ENCODE results near the gene NET1.
"Not testable (repeated sequence)": the region's sequence is repeated elsewhere in the genome, so short reads cannot be mapped to it uniquely, and the experiment has no call there.

The NET1 gene

GRCh38 chr10:5466451-5467206 is 54.3 kb downstream of the NET1 start:
- no peak for DNase-seq

- DNase-seq: no peak
Observed at GRCh38 chr10:5467207-5467535, 54.8 kb downstream of the NET1 start.

DNA sequence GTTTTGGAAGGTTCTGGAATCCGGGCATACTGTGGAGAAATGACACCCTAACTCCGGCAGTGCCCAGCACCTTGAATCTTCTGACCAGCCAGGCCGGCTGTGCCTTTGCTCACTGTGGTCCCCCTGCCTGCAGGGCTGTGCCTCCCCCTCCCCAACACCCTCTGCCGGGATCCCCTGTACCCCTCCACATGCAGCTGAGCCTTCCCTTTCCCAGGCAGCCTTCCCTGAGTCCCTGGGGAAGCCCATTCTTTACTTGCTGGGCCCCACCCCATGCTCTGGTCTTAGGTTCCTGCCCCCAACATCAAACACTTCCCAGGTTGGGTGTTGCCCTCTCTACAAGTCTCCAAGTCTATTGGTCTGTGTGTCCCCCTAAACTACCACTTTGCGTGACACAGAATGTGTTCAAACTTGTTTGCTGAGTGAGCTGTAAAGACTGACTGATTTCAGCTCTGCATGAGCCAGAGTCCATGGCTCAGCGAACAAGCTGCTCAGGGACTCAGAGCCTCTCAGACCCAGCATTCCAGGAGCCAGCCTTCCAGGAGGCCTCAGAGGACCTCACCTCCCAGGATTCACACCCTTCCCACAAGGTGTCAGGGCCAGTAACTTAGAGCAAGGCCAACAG is 55.4 kb downstream of the NET1 start:
- no peak for DNase-seq

- DNase-seq: no peak
Observed at GRCh38 chr10:5468262-5469106, 56.1 kb downstream of the NET1 start.

- DNase-seq: no peak
Observed at GRCh38 chr10:5469353-5470061, 57.1 kb downstream of the NET1 start.

- no peak for DNase-seq
Observed at GRCh38 chr10:5470062-5470751, 57.9 kb downstream of the NET1 start.

GRCh38 chr10:5474642-5475041 is 62.3 kb downstream of the NET1 start:
- not testable (repeated sequence) for DNase-seq

DNA sequence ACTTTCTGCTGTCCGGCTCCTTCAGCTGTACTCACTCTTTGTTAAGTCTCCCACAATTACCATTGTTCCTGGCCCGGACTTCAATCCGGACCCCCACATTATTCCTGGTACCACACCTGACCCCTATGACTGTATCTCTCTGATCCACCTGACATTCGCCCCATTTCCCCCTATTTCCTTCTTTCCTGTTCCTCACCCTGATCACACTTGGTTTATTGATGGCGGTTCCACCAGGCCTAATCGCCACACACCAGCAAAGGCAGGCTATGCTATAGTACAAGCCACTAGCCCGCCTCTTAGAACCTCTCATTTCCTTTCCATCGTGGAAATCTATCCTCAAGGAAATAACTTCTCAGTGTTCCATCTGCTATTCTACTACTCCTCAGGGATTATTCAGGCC is 62.7 kb downstream of the NET1 start:
- DNase-seq: not testable (repeated sequence)

GRCh38 chr10:5475974-5476807 is 63.8 kb downstream of the NET1 start:
- DNase-seq: not testable (repeated sequence)

GRCh38 chr10:5476918-5477525 is 64.7 kb downstream of the NET1 start:
- DNase-seq: no peak

GRCh38 chr10:5477948-5478693 is 65.8 kb downstream of the NET1 start:
- no peak for DNase-seq

- no peak for DNase-seq
Observed at GRCh38 chr10:5478694-5479305, 66.4 kb downstream of the NET1 start.

DNA sequence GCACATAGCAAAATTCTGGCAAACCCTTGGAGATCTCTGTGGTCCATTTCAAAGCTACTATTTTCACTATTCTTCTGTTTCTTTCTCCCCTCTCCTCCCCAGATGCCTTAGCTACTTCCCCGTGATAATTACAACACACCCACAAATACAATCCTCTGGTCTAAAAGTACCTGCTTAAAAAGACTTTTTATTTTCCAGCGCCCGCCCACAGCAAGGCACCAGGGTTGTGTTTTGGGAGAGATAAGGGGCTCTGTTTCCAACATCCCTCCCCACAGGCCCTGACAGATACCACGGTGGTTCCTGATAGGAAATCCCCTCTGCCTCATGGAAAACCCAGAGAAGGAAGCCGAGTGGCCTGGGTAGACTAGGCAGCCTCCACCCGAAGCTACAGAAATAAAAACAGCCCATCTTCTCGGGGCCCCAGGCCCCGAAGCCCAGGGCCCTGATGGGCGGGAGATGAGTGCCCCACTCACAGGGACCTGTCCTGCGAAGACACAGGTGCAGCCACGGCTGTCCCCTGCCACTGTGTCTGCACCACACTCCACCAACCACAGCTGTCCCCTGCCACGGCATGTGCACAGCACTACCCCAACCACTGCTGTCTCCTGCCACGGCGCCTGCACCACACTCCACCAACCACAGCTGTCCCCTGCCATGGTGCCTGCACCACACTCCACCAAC is 67.3 kb downstream of the NET1 start:
- peak; percentile 19 for DNase-seq

GRCh38 chr10:5480162-5480941 is 68.0 kb downstream of the NET1 start:
- DNase-seq: no peak

DNA sequence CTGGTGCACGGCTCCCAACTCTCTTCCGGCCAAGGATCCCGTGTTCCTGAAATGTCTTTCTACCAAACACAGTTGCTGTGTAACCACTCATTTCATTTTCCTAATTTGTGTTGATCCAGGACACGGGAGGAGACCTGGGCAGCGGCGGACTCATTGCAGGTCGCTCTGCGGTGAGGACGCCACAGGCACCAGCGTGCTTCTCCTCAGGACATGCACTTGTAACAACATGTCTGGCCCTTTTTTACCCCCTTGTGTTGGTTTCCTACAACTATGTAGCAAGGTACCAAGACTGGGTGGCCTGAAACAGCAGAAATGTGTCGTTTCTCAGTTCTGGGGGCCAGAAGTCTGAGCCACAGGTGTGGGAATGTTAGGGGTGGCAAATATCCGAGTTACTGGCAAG is 68.8 kb downstream of the NET1 start:
- no peak for DNase-seq

GRCh38 chr10:5482016-5482415 is 69.7 kb downstream of the NET1 start:
- DNase-seq: no peak

DNA sequence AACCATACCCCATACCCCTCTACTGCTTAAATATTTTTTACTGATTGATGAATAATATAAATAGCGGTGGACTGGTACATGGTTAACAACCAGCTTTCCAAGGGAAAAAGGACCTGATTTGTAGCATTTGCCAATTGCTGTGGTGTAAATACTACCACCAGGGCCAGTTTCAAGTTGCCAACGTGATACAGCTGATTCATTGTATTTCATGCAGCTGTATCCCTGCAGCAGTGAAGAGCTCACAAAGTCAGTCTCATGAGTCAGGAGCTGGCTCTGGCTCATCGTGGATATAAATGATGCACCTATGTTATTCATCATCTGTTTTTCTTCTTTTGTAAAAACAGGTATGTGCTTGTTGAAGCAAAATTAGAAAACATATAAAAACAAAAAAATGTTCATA is 71.8 kb downstream of the NET1 start:
- DNase-seq: no peak

DNA sequence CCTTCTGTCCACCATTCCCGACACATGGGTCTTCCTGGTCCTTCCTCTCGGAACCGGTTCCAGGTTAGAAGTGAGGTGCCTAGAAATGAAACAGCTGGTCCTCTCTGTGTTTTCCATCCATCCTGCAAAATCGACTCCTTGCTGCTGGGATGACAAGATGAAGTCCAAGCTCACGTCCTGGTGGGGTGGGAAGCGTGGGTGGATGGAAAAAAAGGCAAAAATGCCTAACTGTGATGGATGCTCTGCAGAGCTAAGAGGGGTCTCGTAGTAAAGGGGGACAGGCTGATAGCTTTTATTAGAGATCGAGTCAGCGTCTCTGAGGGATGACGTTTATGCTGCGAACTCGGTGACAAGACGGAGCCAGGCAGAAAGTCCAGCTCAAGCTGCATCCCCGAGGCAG is 72.9 kb downstream of the NET1 start:
- DNase-seq: no peak
